Spinal cord (tissue), 10 donors: ENCODE measurements around the gene USP5. TPM values are rescaled to one million over a fixed set of nuclear protein-coding genes. Genes with fewer than 3 reads are reported as not detected.
"Not testable (repeated sequence)": the region's sequence is repeated elsewhere in the genome, so short reads cannot be mapped to it uniquely, and the experiment has no call there.

Experiments
- DNase-seq, 6 donors: peaks; one replicate each; pipeline versions ENCODE4 v3.0.0 to v3.0.0-alpha.2; 2013 to 2015; ENCODE audit warnings: low spot score in 6 of 6, low read depth in 4 of 6
- H3K27ac ChIP-seq: one replicate; pipeline ENCODE4 v1.5.1; 2013; ENCODE audit warnings: low read depth, low read length, control low read depth
- H3K27me3 ChIP-seq: one replicate; pipeline ENCODE4 v1.6.1; 2013; ENCODE audit warnings: low read length; ENCODE audit not compliant: control insufficient read depth, insufficient read depth
- H3K36me3 ChIP-seq: one replicate; pipeline ENCODE4 v1.6.1; 2013; ENCODE audit warnings: low read length; ENCODE audit not compliant: control insufficient read depth, insufficient read depth
- H3K4me1 ChIP-seq: one replicate; pipeline ENCODE4 v1.6.1; 2013; ENCODE audit warnings: low read length; ENCODE audit not compliant: control insufficient read depth, insufficient read depth
- H3K4me3 ChIP-seq: one replicate; pipeline ENCODE4 v1.5.1; 2013; ENCODE audit warnings: low read depth, low read length, control low read depth
- H3K9me3 ChIP-seq: one replicate; pipeline ENCODE4 v1.6.1; 2013; ENCODE audit warnings: low read length; ENCODE audit not compliant: control insufficient read depth, insufficient read depth
- WGBS: methylation state at CpG from one replicate; pipeline ENCODE4 v1.1.5; 2013; ENCODE audit warnings: missing lambda C conversion rate; ENCODE audit not compliant: insufficient coverage; 5-methylcytosine and 5-hydroxymethylcytosine counted together
- polyA plus RNA-seq, 2 donors: library from polyadenylated mRNA; unstranded; fragments of 120-200 nt; gene quantifications; one replicate each; pipeline ENCODE4 v1.2.1, GENCODE V29; 2013; ENCODE audit not compliant: insufficient read length in 2 of 2
- total RNA-seq, 2 donors: library from RNA; depleted of rRNA in 1 of 2; stranded (reverse); fragments of 120-200 nt in 1 of 2; fragments of >200 nt in 1 of 2; gene quantifications; one replicate each; pipeline versions ENCODE4 v1.2.3 to v1.2.4, GENCODE V29; 2013 to 2014
- donor health status: healthy.

USP5 gene
- total and polyA plus RNA-seq, 4 donors = 78.6 to 101 (median 89.6) TPM

DNA sequence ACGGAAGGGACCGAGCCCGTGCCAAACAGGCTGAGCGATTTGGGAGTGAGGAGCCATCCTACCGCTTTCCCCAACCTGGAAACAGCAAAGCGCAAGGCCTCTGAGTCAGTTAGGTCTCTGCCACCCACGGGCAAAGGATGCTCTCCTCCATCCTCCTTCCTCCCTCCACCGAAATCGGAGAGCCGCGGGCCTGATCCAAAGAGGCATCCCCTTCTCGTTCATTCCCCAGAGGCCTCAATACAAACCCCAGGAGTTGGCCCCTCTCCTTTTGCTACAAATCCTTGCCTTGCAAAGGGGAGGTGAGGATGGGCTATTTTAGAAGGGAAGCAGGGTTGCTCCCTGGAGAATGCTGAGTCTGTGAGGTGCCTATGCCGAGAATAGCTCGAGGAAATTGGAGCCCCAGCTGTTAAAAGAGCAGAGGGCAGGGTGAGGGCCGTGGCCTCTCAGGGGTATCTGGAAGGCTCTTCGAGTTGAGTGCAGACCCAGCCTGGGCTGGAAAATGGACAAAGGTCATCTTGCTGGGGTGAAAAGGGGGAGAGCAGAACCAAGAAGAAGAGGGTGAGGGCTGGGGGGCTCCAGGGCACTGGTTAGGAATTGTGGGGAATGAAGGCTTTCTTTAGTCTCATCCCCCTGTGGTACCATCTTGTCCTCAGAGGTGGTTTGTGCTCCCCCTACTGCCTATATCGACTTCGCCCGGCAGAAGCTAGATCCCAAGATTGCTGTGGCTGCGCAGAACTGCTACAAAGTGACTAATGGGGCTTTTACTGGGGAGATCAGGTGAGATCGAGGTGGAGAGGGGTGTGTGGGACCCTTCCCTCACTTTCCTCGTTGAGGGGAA lies 16.5 kb downstream of the USP5 start:
- Histone ChIP-seq H3K27me3 (no peaks in the 10 kb centered on the region), H3K9me3 (no peaks in the 10 kb centered on the region), H3K27ac (peak overlapping the region; percentile 86), H3K4me1 (peaks cover 42% of the 10 kb centered on the region), H3K4me3 (peak overlapping the region; percentile 69), H3K36me3 (peaks cover 62% of the 10 kb centered on the region)
- under 1% methylated on average over 13 of the region's 22 CpGs for WGBS
- DNase-seq = peak in 2 of 6 donors; percentile 43 to 51

DNA sequence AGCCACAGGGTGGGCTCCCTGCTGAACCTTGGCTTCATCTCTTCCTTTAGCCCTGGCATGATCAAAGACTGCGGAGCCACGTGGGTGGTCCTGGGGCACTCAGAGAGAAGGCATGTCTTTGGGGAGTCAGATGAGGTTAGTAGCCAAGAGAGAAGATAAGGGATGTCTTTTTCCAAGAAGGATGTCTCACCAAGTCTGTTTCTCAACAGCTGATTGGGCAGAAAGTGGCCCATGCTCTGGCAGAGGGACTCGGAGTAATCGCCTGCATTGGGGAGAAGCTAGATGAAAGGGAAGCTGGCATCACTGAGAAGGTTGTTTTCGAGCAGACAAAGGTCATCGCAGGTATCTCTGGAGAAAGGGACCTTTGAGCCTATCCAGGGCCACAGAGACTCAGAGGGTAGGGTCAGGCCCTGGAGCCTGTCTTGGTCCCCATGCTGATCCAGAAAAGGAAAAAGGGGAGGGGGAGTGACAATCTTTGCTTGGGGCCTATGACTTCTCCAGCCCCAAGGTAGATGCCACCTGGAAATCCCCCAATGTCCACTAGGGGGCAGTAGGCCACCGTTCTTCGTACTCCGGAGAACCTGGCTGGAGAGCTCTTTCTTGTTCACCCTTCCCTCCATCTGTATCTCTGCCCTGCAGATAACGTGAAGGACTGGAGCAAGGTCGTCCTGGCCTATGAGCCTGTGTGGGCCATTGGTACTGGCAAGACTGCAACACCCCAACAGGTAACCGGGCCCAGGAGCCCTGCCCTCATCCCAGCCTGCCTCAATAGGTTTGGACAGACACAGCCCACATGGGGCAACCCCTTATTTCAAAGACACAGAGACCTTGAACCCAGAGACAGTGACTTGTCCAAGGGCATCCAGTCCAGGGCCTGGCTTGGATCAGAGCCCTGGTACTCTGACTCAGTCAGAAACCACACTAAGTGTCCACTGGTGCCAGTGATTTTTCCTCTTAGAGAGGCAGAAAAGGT lies 17.4 kb downstream of the USP5 start:
- Histone ChIP-seq H3K36me3 (peaks cover 53% of the 10 kb centered on the region), H3K9me3 (no peaks in the 10 kb centered on the region), H3K27ac (no peak overlapping the region), H3K27me3 (no peaks in the 10 kb centered on the region), H3K4me3 (peak overlapping the region; percentile 69), H3K4me1 (peaks cover 51% of the 10 kb centered on the region)
- DNase-seq = peak in 5 of 6 donors; percentile 59 to 94 (median 70)
- WGBS = 30% methylated on average over 12 of the region's 12 CpGs

DNA sequence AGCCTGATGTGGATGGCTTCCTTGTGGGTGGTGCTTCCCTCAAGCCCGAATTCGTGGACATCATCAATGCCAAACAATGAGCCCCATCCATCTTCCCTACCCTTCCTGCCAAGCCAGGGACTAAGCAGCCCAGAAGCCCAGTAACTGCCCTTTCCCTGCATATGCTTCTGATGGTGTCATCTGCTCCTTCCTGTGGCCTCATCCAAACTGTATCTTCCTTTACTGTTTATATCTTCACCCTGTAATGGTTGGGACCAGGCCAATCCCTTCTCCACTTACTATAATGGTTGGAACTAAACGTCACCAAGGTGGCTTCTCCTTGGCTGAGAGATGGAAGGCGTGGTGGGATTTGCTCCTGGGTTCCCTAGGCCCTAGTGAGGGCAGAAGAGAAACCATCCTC lies 18.4 kb downstream of the USP5 start:
- 100% methylated on average over 1 of the region's 4 CpGs for WGBS
- not testable (repeated sequence) for H3K9me3 ChIP-seq, DNase-seq, H3K27me3 ChIP-seq, H3K4me3 ChIP-seq, H3K27ac ChIP-seq
- peaks cover 56% of the 10 kb centered on the region for H3K4me1 ChIP-seq
- peaks cover 43% of the 10 kb centered on the region for H3K36me3 ChIP-seq

DNA sequence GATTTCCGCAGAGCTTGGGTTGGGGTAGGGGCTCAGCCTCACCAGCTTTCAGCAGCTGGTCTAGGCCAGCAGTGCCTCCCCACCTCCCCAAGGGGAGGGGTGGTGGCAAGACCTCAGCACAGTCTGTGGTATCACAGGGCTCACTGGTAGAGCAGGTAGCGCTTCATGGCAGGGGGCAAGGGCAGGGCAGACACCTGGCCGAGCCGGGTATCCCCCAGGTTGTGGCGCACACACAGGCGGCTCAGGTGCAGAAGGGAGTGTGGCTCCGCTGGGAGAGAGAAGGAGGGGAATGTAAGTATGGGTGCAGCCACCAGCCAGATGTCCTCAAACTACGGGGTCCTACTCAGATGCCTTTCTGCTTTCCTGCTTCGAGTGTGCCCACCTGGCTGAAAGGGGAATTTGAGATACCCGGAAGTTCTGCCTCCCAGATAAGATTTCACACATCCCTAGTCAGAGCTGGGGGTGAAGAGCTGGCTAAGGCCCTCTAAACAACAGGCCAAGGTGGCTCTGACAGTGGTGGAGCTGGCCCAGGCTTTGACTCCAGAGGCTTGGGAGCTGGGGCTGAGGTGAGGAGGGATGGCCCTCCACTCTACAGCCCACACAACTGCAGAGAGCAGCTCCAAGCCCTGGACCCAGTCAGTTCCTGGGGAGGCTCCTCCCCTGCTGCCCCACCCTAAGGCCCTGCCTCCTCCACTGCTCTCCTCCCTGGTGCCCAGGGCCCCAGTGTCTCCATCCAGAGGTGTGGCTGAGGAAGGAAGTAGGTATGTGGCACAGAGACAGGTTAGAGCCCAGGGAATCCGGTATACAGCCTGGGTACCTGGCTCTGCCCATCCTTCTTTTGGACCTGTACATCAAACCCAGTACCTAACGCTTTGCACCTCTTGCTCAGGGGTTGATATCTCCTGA lies 19.4 kb downstream of the USP5 start:
- no peak overlapping the region for H3K27ac ChIP-seq
- H3K9me3 ChIP-seq = no peaks in the 10 kb centered on the region
- H3K27me3 ChIP-seq = no peaks in the 10 kb centered on the region
- peak overlapping the region; percentile 73 for H3K4me3 ChIP-seq
- 80% methylated on average over 11 of the region's 12 CpGs for WGBS
- H3K4me1 ChIP-seq = peaks cover 56% of the 10 kb centered on the region
- no peak for DNase-seq
- peaks cover 33% of the 10 kb centered on the region for H3K36me3 ChIP-seq

DNA sequence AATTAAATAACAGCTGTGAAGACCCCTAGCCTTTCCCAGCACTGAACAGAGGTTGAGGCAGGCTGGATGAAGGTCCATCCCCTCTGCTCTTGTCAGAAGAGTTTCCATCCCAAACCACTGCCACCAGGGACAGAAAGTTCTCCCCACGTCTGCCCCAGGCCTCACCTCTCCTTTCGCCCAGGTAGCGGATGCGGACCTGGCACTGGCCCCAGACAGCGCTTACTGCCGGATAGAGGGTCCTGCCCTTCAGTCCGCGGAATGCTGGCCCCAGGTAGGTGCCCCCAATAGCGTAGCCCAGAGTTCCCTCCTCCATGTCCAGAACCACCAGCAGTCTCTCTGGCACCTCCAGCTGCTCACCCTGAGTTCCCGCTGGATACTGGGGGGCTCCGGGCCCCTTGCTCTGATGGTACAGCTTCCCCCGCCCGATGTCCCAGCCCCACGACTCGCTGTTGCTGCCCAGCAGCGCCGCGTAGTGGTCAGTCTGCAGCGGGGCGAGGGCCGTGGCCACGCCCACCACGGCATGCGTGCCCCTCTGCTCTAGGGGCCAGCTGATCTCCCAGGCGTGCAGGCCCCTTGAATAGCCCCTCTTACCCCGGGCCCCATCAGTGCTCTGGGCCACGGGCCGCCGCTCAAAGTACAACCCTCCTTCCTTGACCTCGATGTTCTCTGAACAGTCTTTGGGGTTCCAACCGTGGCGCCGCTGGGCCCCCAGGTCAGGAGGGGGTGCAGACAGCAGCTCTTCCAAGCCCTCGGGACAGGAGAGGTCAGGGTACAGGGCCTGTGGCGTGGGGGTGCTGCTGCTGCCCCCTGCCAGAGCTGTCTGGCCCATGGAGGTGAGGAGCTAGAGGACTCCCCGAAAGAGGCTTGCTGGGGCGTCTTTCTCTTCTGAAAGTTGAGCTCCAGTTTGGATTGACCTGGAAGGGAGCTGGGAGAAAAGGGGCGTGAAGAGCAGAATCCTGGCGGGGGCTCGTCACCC lies 20.4 kb downstream of the USP5 start:
- peak in 5 of 6 donors; percentile 63 to 92 (median 68) for DNase-seq
- Histone ChIP-seq H3K27ac (peak overlapping the region; percentile 76), H3K4me3 (peak overlapping the region; percentile 73), H3K9me3 (no peaks in the 10 kb centered on the region), H3K36me3 (peaks cover 29% of the 10 kb centered on the region), H3K4me1 (peaks cover 50% of the 10 kb centered on the region), H3K27me3 (no peaks in the 10 kb centered on the region)
- 1% methylated on average over 35 of the region's 40 CpGs for WGBS

DNA sequence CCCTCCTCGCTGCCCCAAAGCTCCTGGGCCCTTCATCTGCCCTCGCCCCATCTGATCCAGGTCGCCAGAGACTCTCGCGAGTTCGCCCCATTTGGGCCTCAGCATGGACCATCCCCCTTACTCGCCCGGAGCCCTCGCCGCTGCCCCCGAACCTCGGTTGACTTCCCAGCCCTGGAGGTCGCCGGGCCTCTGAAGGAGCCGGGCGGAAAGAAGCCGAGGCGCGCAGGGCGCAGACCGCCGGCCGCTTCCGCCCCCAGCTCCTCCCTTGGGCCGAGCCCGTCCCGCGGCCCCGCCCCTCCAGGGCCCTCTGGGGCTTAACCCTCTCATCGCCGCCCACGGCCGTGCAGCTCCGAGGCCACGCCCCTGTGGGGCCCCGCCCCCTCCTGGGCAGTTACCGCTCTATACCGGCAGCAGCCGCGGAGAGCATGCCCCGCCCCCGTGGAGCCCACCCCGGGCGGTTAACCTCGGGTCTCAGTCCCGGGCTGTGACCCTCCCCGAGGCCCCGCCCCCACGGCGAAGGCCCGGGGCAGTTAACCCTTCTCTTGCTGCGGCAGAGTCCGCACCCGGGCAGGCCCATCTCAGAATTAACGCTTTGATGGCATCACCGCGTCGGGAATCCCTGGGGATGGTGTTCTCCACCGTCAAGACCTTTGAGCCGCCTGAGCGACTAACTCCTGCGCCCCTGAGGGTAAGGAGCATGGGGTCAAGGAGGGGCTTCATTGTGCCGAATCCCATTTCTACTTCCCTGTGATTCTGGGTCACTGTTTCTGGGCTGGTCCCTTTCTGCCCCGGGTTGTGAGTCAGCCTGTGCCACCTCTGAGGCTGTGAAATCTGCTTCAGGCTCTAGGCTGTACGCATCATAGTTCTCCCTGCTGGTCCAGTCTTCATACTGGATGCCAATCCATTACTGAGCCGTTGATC lies 21.4 kb downstream of the USP5 start, which contains the start of gene SPSB2:
Gene SPSB2 (minus strand): TSS at position 210 of the 921 bp plus-strand sequence. CDS start 402 bp downstream, outside the sequence.
- H3K4me3 ChIP-seq = peak within 1 kb of the TSS; percentile 73
- no peaks in the 10 kb centered on the region for H3K27me3 ChIP-seq
- peaks cover 29% of the 10 kb centered on the region for H3K36me3 ChIP-seq
- peaks cover 47% of the 10 kb centered on the region for H3K4me1 ChIP-seq
- H3K27ac ChIP-seq = peak within 1 kb of the TSS; percentile 92
- DNase-seq = peak; percentile 75 to 98 (median 88)
- H3K9me3 ChIP-seq = no peaks in the 10 kb centered on the region
- WGBS = under 1% methylated on average over 66 of the region's 66 CpGs

DNA sequence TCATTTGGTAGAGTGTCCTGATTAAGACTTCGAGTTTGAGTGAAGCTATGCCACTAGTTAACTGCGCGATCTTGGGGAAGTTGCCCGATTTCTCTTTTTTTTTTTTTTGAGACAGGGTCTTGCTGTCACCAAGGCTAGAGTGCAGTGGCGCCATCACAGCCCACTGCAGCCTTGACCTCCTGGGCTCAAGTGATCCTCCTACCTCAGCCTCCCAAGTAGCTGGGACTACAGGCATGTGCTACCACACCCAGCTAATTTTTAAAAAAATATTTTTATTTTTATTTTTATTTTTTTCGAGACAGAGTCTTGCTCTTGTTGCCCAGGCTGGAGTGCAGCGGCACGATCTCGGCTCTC lies 22.0 kb downstream of the USP5 start:
- H3K9me3 ChIP-seq, H3K27me3 ChIP-seq, DNase-seq: not testable (repeated sequence)
- H3K4me1 ChIP-seq = peaks cover 40% of the 10 kb centered on the region
- H3K27ac ChIP-seq = peak overlapping the region; percentile 92
- WGBS = 0% methylated on average over 2 of the region's 9 CpGs
- peak overlapping the region; percentile 73 for H3K4me3 ChIP-seq
- H3K36me3 ChIP-seq = peaks cover 29% of the 10 kb centered on the region
